ENCODE measurements around the gene TMEM120B.
A peak's percentile ranks its signal among the peaks of the same experiment; 100 is the strongest.
"Not testable (repeated sequence)": the region's sequence is repeated elsewhere in the genome, so short reads cannot be mapped to it uniquely, and the experiment has no call there.

Gene TMEM120B

GRCh38 chr12:121709064-121709424 is 3.5 kb upstream of the TMEM120B start:
- DNase-seq: not testable (repeated sequence)

DNA sequence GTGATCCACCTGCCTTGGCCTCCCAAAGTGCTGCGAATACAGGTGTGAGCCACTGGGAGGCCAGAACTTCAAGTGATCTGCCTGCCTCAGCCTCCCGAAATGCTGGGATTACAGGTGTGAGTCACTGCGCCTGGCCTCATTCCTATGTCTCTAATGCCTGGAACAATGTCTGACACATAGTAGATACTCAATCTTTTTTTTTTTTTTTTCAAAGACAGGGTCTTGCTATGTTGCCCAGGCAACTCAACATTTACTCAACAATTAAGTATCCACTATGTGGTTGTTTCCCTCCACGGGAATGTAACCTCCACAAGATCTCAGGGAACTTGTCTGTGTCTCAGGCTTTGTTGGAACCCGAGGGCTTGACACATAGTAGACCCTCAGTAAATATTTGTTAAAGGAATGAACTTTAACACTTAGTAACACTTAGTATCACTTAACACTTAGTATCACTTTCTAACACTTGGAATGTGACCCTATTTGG is 3.0 kb upstream of the TMEM120B start:
- no peak for DNase-seq

GRCh38 chr12:121711361-121712189 is 977 bp upstream of the TMEM120B start:
- DNase-seq: no peak

DNA sequence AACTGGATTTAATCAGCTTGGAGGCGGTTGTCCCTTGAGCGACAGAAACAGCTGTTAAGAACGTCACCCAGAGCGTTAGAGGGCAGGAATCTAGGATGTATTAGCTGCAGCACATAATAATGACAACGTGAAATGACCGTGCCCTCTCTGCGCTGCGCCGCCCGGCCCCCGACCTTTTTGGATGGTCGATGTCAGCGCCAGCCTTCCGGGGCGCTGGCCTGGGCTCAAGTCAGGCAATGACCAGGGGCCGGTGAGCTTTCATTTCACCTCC is 427 bp upstream of the TMEM120B start:
- DNase-seq: peak in 13 of 51 donors; percentile 16 to 44 (median 36)

DNA sequence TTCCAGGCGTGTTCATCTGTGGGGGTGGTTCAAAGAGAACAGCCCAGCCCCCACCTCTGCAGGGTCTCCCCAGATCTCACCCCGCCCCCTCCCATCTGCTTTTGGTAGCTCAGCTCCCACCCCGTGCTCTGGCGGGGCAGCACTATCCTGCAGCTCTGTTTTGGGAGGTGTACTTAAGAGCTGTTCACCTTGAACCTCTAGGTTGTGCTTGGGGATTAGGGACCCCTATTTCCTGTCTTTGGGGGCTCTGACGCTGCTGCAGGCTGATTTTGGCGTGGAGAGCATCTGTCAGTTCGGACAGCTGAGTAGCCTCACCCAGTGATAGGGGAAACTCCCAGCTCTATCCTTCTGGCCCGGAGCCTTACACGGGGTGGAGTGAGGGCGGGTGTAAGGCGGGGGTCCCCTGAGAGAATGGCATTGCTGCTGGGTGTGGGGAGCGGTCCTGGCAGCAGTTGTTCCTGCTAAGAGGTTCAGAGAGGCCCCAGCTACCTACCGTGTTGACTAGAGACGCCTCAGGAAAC is 765 bp downstream of the TMEM120B start:
- DNase-seq: peak in 4 of 51 donors; percentile 1 to 22 (median 4)

- DNase-seq: no peak
These were observed 1.2 kb downstream of the TMEM120B start for GRCh38 chr12:121713793-121714192.

- not testable (repeated sequence) for DNase-seq
These were observed 2.5 kb downstream of the TMEM120B start for GRCh38 chr12:121715055-121715454.

- DNase-seq: no peak
These were observed 3.4 kb downstream of the TMEM120B start for GRCh38 chr12:121715862-121716435.

GRCh38 chr12:121717041-121717699 is 4.6 kb downstream of the TMEM120B start:
- no peak for DNase-seq

DNA sequence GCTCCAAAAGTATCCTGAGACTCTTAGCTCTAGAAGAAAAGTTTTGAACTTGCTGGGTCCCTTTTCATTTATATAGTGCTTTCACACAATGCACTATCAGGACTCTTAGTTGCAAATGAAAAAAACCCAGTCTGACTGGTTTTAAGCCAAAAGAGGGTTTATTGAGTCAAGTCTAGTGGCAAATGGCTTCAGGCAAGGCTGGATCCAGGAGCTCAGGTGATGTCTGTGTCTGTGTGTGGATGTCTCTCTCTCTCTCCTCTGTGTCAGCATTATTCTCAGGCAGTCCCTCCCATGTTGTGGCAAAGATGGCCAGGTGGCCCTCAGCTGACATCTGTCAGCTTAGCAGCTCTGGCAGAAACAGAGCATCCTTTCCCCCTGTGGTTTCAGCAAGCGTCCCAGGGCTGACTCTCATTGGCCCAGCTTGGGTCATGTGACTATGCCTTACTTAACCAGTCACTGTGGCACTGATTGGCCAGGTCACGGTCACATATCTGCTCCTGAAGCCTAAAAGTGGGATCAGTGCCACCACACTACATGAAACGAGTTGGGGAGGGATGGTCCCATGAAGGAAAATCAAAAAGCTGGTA is 6.2 kb downstream of the TMEM120B start:
- no peak for DNase-seq

DNA sequence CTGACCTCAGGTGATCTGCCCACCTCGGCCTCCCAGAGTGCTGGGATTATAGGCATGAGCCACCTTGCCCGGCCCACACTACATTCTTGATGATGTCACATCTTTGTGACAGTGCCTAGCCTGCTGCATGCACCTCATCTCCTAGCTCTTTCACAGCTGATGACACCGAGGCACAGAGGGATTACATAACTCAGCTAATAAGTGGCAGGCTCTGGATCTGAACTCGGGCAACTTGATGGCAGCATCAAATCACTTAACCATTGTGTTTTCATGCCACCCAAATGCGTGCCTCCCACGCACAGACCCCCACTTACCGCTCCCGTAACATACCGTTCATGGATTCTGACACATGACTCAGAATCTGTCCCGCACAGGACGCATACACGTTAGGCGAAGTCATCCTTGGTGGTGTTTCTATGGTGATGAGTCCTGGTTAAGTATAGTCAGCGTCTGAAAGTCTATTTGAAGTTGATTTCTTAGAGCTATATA is 7.4 kb downstream of the TMEM120B start:
- DNase-seq: peak in 6 of 51 donors; percentile 8 to 78 (median 44)

GRCh38 chr12:121720762-121721161 is 8.2 kb downstream of the TMEM120B start:
- no peak for DNase-seq

DNA sequence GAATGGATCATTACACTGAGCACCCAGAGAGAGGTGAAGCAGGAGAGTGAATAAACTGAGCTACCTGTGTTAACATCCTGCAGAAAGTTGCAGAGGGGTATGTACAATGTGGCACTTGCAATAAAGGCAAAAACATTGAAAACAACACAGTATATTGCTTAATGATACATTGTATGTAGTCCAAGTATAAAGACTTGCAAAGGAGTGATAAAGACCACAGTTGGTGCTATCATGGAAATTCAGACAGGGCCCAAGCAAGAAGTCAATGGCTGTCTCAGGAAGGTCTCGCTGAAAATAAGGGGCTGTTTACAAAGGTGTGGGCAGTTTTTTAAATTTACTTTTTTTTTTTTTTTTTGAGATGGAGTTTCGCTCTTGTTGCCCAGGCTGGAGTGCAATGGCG is 10.0 kb downstream of the TMEM120B start:
- DNase-seq: no peak

- DNase-seq: no peak
These were observed 10.6 kb downstream of the TMEM120B start for GRCh38 chr12:121723200-121723599.

DNA sequence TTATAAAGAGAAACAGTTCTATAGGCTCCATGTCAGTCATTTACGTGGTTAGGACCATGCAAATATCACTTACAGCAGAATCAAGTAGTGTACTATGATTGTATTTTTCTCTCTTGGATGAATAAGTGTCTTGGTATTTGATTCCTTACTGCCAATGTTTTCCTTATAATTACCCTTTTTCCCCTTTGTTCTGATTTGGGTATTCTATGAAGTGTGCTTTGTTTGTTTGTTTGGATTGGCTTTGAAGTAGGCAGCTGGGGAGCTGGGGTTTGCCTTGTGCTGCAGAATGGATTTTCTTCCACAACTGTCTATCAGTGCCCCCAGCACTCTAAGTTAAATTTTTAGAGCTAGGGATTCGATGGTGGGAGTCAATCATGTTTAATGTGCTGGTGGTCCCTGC is 12.4 kb downstream of the TMEM120B start:
- no peak for DNase-seq

GRCh38 chr12:121725423-121725822 is 12.9 kb downstream of the TMEM120B start:
- no peak for DNase-seq

DNA sequence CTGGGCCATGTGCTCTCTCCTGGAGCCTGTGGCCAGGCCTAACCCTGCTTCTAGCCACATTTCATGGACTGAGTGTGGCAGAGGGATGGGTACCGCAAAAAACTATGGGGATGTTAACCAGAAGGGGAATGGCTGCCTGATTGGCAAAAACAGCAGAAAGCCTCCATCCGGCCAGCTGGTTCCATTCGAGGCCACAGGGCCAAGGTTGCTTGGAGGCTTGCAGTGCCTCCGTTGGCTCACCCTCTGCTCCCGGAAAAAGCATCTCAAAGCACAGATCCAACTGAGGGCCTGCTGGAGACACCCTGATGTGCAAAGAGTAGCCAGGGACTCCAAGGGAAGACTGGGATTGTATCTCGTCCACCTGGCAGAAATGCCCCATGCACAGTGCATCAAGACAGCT is 16.5 kb downstream of the TMEM120B start:
- DNase-seq: no peak

GRCh38 chr12:121731473-121731872 is 18.9 kb downstream of the TMEM120B start:
- no peak for DNase-seq

- DNase-seq: no peak
These were observed 21.3 kb downstream of the TMEM120B start for GRCh38 chr12:121733849-121734248.

- no peak for DNase-seq
These were observed 25.8 kb downstream of the TMEM120B start for GRCh38 chr12:121738340-121738858.

- DNase-seq: no peak
These were observed 28.3 kb downstream of the TMEM120B start for GRCh38 chr12:121740847-121741246.

- no peak for DNase-seq
These were observed 29.2 kb downstream of the TMEM120B start for GRCh38 chr12:121741743-121742142.
